BE2C (cell line): Measurements from ENCODE around the gene SMCO2.

Source experiments
- DNase-seq: peaks from one replicate; pipeline ENCODE4 v3.0.0-alpha.2; 2020
- H3K27me3 ChIP-seq: fragments of 250-450 bp; sonication (Bioruptor Pico); 2 replicates; pipeline ENCODE4 v1.5.1; 2020; ENCODE audit warnings: mild to moderate bottlenecking
- H3K36me3 ChIP-seq: fragments of 250-450 bp; sonication (Bioruptor Pico); 2 replicates; pipeline ENCODE4 v1.5.1; 2020; ENCODE audit warnings: mild to moderate bottlenecking
- H3K4me1 ChIP-seq: fragments of 250-450 bp; sonication (Bioruptor Pico); 2 replicates; pipeline ENCODE4 v1.5.1; 2020
- H3K4me3 ChIP-seq: 2 replicates; pipeline ENCODE4 v1.5.1; 2011; ENCODE audit warnings: low read depth, low read length
- H3K9me3 ChIP-seq: fragments of 250-450 bp; sonication (Bioruptor Pico); 2 replicates; pipeline ENCODE4 v1.5.1; 2020
- CTCF ChIP-seq: IDR thresholded peaks from 2 replicates; pipeline ENCODE4 v1.5.1; 2012; ENCODE audit warnings: mild to moderate bottlenecking, low read depth, low read length

The SMCO2 gene

DNA sequence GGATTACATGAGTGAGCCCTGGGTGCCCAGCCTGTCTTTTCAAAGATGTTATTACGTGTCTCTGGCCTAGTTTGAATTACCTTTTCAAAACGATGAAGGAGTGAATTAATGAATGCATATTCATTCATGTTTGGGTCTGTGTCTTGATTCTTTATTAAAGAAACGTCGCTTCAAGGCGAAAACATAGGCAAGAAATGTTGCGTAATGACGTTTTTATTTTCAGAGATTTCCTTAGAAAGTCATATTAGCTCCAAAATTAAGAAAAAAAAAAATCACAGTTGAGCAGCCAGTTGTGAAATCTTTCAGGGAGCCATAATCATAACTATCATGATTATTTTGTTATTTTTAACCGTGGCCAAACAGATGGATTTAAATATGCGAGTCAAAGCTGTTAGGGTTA is 81.0 kb downstream of the SMCO2 start:
- Histone ChIP-seq H3K27me3 (no peaks in the 10 kb centered on the region), H3K4me1 (no peaks in the 10 kb centered on the region), H3K9me3 (no peaks in the 10 kb centered on the region), H3K4me3 (no peak overlapping the region), H3K36me3 (no peaks in the 10 kb centered on the region; the same call in 1 of the 2 replicates)
- TF ChIP-seq CTCF = no peak
- DNase-seq = no peak

DNA sequence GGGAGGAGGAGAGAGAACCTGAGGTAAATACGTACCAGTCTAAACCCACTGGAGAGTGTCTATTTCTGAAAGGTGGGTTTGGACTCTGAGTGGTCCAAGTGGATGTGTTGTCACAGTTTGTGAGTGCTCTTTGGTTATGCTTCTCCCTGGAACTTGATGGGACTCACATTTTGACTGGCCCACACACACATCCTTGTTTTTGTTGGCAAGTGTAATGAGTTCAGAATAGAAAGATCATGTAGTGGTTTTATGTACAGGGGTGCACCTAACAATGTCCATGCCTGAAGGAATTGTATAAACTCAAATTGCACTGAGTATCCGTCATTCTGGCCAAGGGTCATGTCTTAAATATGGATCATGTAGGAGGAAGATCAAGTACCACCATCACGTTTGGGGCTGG is 82.3 kb downstream of the SMCO2 start:
- no peak for TF ChIP-seq CTCF
- no peak for DNase-seq

DNA sequence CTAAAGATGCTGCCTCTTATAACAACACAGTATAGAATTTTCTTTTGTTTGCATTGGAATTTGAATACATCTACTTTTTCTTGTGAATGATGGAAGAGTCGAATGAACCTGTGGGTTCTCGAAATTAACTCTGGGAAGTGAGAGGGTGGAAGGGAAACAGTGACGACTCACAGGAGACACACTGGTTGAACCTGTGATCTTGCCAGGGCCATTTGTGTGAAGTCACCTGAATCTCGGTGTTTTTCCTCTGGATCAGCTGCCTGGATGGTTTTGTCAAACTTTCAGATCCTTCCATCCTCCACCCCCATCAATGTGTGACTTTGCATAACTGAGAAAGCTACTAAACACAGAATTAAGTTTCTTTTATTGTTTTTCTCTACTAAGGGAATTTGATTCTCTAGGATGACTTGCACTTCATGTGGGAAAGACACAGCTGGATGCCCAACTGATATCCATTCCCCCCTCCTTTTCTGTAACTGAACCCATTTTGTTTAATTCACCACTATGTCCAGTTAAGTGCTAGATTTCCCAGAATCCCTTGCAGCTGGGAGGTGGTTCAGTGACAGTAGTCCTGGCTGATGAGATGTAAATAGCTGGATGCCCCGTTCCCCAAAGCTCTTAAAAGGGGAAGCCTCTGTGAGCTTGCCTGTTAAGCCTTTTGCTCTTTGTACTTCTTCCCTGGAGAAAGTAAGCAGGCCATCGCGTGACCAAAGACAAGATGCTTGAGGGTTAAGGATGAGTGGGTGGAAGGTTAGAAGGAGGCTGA is 83.8 kb downstream of the SMCO2 start:
- H3K27me3 ChIP-seq = no peaks in the 10 kb centered on the region
- DNase-seq = no peak
- H3K4me1 ChIP-seq = no peaks in the 10 kb centered on the region
- TF ChIP-seq CTCF = no peak
- no peaks in the 10 kb centered on the region; the same call in none of the 2 replicates for H3K36me3 ChIP-seq
- no peak overlapping the region for H3K4me3 ChIP-seq
- no peaks in the 10 kb centered on the region for H3K9me3 ChIP-seq

More for the DNA sequence above, 82.3 kb downstream of the SMCO2 start:
- no peaks in the 10 kb centered on the region; the same call in none of the 2 replicates for H3K36me3 ChIP-seq
- H3K27me3 ChIP-seq = no peaks in the 10 kb centered on the region
- H3K9me3 ChIP-seq = no peaks in the 10 kb centered on the region
- no peak overlapping the region for H3K4me3 ChIP-seq
- H3K4me1 ChIP-seq = no peaks in the 10 kb centered on the region

DNA sequence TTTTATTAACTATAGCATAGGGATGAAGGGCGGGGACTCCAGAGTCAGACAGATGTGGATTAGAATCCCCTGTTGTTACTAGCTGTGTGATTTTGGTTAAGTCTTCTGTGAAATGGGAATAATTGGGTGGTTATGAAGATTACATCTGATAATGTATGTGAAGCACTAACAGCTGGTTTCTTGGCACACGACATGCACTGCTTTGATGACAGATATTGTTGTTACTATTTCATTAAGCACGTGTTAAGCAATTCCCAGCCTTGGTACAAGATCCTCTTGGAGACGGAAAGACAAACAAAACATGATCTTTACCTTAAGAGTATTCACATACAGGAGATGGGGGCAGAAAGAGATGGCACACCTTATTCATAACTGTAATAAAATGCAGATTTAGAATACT is 85.4 kb downstream of the SMCO2 start:
- H3K4me1 ChIP-seq = no peaks in the 10 kb centered on the region; the same call in 1 of the 2 replicates
- DNase-seq = no peak
- H3K9me3 ChIP-seq = no peaks in the 10 kb centered on the region
- H3K27me3 ChIP-seq = no peaks in the 10 kb centered on the region
- H3K36me3 ChIP-seq = no peaks in the 10 kb centered on the region; the same call in none of the 2 replicates
- no peak for TF ChIP-seq CTCF
- no peak overlapping the region for H3K4me3 ChIP-seq

DNA sequence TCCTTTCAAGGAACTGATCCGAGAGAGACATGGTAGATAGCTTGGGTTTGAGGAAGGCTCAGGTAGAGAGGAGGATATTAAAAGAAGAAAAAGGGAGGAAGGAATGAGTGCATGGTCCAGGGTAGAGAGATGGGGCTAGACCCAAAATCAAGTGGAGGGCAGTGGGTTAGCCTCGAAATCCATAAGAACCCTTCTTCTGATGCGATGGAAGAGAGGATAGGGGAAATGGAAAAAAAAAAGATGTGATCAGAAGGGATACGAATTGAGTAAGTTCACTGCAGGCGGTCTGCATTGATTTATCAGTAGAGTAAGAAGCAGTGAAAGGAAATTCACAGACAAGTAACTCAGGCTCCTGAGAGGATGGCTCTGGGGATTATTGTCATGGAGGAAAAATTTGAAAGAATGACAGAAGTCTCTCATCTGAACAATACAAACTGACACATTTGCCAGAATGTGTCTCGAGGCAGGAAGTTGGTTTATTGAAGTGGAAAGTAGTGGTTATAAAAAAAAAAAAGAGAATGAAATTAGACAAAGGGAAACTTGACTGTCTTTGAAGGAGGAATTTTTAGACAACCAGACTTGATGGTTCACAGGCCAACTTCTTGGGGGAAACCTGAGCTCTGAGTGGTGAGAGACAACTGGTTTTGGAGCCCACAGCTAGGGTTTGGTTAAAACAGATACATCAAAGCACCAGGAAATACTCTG is 87.7 kb downstream of the SMCO2 start:
- no peak overlapping the region for H3K4me3 ChIP-seq
- no peaks in the 10 kb centered on the region for H3K27me3 ChIP-seq
- no peaks in the 10 kb centered on the region; the same call in none of the 2 replicates for H3K36me3 ChIP-seq
- peaks cover 2% of the 10 kb centered on the region; the same call in 1 of the 2 replicates for H3K4me1 ChIP-seq
- TF ChIP-seq CTCF = no peak
- no peaks in the 10 kb centered on the region for H3K9me3 ChIP-seq
- no peak for DNase-seq

DNA sequence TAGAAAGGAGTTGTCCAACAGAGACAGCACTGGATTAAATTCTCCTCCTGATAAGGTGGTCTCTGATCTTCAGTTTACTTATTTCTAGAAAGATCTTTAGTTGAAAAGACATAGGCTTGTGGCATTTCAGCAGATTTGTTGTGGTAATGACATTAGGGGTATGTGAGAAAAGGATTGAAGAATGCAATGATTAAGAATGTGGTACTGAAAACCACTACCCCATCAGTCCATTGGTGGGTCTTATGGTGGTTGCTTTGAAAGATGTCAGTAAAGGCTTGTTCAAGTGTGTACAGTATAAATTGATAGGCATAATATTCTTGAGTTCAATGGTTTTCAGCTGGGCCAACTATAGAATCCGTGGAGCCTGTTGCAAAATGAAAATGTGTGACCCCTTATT is 88.2 kb downstream of the SMCO2 start:
- DNase-seq = no peak
- no peak for TF ChIP-seq CTCF
- H3K9me3 ChIP-seq = no peaks in the 10 kb centered on the region
- H3K4me1 ChIP-seq = peaks cover 5% of the 10 kb centered on the region; the same call in 1 of the 2 replicates
- H3K27me3 ChIP-seq = no peaks in the 10 kb centered on the region
- H3K4me3 ChIP-seq = no peak overlapping the region
- no peaks in the 10 kb centered on the region; the same call in none of the 2 replicates for H3K36me3 ChIP-seq
